Anterior cingulate cortex (tissue), 58 donors: ENCODE results near the gene CRACR2A.

Source experiments
- DNase-seq, 58 donors: peaks; one replicate each; lab custom pipeline; 2025; lab: John Stamatoyannopoulos, UW

Gene CRACR2A

DNA sequence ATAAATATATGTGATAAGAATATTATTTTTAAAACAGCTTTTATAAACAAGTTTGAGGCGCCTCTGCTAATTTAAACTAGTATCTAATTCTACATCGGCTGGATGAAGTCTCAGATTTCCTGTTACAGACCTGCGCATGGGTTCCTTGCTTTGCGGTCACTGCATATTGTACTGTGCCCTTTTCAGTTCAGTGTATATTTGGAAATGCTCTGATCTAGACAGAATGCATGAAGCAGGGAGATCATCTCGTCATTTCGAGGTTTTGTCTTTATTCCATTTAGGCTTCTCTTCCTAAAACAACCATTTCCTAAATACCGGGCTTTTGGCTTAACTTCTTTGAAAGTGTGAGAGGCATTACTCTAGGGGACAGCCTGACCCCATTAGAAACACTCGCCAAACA is 25.6 kb downstream of the CRACR2A start:
- DNase-seq: no peak

DNA sequence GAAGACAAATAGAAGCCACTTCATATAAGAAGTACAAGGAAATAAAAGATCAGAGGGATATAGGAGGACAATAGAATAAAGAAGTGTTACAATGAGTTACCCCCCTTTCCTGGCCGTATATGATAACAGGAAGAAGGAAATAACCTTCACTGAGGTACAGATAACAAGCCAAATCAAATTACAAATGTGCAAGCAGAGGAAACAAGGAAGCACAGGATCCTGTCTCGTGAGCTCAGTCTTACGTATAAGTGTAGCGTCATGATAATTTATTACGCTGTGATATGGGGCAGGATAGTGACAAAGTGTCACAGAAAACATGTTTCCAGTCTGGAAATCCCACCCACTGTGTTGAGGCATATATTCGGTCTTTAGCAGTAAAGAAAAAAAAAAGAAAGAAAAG is 26.5 kb downstream of the CRACR2A start:
- DNase-seq: no peak

DNA sequence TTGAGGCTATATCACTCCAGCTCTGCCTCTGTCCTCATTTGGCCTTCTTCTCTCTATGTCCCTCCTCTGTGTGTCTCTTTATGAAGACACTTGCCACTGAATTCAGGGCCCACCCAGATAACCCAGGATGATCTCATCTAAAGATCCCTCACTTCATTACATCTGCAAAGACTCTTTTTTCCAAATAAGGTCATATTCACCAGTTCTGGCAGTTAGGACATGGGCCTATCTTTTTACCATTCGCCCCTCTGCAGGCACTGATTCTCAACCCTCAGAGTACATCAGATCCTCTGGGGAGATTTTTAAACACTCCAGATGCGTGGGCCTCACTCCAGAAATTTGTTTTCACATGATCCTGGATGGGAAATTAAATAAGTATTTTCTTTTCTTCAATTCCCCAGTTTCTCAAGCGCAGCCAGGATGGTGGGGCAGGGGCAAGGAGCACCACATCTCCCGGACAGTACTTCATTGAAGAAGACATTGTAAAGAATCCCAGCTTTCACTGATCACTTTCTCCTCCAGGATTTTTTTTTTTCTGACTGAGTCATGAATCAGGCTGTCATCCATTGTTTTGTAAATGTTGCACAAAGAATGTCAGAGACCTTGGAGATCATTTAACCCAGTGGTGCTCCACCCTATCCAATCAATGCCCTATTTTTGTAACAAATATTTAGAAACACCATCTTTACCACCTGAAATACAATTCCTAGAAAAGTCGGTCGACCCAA is 27.4 kb downstream of the CRACR2A start:
- DNase-seq: no peak

DNA sequence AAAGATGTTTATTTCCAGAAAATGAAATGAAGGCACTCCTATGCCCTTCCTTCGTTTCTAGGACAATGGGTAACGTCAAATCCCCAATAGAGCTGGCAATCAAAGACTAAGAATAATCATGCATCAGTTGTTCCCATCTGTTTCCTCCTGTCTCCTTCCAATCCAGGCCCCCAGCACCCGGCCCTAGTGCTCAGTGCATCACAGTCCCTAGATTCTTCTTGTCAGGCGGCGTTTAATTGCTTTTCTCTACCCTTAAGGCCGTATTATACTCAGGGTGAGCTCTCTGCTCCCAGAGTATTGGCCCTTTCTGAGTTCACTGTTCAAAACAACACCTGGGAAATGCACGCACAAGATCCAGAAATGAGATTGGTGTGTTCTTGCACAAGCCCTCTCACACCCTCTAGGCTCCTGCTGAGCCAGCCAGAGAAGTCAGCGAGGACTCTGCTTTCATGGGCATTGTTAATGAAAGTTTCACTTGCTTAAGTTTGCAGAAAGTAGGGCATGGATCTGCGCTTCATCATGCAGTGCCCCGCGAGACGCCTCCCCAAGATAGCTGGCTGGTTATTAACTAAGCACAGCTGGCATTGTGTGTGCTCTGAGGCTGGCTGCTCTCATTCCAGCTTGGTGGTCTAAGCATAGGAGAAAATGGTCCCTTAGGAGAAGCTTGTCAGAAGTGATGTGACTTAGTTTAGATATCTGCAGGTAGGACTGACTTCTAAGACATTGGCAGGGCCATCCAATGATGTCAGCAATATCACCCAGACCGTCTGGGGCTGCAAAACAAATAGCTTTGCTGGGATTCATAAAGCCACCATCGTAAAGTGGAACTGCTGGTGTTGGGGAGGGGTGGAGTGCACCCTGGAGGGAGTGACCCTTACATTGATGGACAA is 28.7 kb downstream of the CRACR2A start:
- DNase-seq: no peak

DNA sequence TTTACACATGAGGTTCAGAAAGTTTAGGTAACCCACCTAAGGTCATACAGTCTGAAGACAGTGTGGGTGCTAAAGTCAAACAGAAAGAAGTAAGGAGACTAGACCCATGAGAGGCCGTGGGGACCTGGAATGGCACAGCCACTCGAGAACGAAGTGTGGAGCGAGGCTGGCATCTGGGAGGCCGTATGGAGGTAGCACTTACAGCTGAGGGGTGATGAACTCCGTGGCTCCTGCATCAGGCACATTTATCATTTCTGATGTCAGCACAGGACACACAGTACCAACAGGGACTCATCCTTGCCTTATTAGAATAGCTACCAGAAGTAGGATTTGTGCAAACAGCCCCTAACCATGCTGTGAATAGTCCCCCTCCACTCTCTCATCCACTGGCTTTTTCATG is 30.5 kb downstream of the CRACR2A start:
- no peak for DNase-seq

DNA sequence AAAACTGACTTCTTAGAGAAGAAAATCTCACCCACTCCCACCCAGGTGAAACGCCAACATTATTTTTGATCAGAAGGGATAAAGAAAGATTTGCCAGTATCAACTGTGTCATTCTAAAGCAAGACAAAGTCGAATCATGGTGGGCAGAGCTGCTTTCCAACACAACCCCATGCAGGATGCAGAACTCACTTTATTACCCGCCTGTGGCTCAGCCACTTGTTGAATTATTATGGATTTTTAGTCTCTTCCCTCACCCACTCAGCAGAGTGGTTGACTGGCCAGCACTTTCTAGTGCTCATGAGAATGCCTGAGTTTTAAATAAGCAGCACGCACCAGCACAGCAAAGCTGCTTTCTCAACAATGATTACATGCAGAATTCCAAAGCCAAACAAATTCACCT is 32.1 kb downstream of the CRACR2A start:
- DNase-seq: no peak

DNA sequence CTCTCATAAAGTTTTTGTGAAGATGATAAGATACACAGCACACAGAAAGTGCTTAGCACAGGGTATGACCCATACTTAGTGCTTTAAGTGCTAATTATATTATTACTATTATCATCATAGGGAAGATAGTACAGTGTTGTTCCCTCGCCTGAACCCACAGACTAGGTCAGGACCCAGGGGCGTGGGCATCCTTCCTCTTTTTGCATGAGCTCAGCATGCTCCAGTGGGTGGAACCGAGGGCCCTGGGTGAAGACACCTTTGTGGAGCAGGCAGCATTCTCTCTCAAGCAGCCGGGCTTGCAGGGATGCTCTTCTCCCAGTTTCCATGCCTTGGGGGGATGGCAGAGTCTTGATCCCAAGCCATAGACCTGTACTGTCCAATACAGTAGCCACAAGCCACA is 34.8 kb downstream of the CRACR2A start:
- DNase-seq: no peak

DNA sequence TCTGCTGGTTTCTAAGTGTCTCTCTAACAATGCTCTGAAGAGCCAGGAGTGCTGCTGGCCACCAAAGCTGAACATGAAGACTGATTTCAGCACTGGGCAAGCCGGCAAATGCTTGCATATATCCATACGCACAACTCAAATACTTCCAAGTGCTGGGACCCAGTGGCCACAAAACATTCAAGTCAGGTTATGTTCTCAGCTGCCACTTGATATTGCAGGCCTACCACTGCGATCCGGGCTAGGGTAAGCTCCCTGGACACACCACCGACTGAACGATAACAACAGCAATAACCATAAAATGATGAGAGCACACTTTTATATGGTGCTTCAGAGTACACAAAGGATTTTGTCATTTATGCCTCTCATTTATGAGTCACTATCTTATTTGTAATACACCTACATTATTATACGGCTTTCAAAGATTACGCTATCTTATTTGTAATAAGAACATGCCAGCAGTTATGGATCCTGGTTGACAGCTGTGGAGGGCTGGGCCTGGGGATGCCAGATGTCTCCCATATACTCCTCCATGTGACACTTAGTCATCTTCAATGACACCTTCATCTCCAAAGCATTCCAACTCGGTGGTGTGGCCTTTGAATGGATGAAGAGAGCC is 35.5 kb downstream of the CRACR2A start:
- no peak for DNase-seq

DNA sequence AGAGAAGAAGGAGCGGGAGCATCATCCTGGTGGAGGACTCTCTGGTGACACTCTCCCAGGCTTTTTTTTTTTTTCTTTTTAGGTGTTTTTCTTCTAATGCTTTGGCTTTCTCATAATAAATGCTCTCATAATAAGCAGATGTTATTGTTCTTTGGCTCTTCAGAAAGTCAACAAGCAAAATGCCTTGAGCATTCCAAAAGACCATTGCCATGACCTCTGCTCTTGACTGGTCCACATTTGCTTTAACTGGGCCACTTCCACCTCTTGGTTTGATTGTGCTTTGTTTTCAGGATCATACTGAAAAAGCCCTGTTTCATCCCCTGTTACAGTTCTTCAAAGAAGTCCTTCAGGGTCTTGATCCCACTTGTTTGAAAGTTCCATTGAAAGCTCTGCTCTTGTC is 36.9 kb downstream of the CRACR2A start:
- DNase-seq: no peak

DNA sequence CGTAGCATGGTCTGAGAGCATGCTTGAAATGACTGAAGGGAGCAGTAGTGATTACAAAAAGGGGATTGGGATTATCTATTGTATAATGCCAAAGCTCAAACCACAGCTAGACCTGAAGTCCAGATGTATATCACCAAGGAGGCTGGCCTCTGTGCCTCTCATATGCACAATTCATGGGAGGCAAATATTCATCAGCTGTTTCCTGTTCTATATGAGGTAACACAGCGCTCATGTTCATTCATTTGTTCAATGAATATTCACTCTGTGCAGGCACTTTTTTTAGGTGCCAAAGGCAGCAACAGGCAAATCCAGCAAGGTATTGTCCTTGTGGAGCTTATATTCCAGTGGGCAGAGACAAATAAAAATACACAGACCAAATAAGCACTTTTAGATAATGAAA is 39.0 kb downstream of the CRACR2A start:
- DNase-seq: no peak

DNA sequence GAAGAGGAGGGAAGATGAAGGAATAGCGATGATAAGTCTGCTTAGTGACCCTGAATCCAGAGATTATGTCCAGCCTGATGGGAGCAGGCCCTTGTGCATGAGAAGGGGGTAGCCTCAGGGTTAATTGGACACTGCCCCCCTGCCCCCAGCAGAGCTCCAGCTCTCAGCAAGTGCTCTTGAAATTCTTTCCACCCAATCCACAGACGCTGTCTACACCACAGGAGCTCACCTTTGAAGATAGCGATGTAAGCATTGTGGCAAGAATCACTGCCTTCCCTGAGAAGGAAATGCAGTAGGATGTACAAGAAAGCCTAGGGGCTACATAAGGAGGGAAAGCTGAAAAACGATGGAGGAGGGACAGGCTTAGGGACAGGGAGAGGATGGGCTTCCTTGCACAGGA is 39.4 kb downstream of the CRACR2A start:
- no peak for DNase-seq

DNA sequence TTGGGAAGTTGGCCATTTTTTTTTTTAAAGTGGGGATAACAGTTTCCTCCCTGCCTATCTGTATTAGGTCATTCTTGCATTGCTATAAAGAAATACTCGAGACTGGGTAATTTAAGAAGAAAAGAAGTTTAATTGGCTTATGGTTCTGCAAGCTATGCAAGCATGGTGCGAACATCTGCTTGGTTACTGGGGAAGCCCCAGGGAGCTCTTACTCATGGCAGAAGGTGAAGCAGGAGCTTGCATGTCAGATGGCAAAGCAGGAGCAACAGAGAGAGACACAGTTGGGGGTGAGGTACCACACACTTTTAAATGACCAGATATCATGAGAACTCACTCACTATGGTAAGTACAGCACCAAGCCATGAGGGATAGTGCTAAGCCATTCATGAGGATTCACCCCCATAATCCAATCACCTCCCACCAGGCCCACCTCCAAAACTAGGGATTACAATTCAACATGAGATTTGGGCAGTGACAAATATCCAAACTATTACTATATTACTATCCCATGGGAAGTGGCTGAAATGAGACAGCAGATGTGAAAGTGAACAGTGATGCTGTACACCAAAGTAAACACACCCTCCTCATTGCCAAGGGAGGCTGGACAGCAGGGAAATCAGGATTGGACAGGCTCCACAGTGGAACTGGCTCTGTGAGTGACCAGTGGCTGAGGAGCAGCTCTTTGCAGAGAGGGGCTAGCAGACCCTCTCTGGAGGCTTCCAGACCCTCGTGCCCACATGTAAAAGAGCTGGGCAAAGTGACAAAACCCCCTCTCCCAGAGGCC is 40.5 kb downstream of the CRACR2A start:
- DNase-seq: no peak

DNA sequence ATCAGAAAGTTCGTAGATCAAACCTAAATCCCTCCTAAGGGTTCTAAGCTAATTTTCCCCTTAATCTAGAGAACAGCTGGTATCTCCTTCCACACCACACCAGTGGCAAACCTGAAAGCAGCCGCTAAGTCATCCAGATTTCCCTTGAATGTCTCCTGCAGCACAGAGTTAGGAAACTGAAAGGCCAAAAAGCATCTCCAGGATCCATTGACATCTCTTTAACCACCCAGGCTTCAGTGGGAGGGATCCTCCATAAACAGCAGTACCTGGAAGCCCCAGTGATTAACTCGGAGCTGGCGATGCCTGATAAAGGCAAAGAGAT is 47.6 kb downstream of the CRACR2A start:
- DNase-seq: no peak

DNA sequence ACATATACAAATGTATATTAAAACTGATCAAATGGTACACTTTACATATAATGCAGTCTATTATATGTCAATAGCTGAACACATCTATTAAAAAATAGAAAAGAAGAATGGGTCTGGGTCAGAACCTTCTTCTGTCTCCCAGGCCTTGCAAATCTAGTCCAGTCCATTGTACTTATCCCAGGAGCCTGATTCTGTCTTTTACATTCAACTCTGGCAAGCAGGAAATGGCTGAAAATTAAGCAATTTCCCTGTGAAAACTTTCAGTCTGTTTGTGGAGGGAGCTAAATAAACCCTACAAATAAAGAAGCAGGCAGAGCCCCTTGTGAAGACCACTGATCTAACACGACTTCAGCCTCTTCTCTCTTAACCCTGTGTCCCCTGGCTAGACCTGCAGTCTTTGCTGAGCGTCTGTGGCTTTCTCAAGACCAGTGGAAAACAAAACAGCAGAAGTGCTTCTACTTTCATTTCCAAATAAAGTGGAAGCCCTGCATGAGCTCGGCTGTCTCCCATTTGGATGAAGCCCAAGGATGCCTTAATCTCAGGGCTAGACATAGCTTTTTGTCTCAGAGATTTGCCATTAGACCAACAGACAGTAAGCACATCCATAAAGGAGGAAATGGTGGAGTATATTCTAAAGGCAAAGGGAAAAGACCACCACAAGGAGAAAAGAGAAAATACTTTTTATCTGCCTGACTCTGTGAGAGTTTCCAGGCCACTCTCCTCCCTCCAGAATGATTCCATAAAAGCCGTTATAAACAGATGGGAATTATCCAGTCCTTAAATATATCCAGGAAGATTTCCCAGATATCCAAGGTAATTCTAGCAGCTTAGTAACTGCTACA is 48.2 kb downstream of the CRACR2A start:
- no peak for DNase-seq

DNA sequence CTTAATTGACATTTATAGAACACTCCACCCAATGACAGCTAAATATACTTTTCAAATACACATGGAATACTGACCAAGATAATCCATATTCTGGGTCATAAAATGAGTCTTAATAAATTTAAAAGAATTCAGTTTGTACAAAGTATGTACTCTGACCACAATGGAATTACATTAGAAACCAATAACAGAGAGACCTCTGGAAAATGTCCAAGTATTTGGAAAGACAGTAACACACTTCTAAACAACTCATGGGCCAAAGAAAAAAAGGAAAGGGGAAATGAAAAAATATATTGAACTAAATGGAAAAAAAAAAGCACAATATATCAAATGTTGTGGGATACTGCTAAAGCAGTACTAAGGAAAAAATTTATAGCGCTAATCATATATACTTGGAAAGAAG is 52.0 kb downstream of the CRACR2A start:
- no peak for DNase-seq

DNA sequence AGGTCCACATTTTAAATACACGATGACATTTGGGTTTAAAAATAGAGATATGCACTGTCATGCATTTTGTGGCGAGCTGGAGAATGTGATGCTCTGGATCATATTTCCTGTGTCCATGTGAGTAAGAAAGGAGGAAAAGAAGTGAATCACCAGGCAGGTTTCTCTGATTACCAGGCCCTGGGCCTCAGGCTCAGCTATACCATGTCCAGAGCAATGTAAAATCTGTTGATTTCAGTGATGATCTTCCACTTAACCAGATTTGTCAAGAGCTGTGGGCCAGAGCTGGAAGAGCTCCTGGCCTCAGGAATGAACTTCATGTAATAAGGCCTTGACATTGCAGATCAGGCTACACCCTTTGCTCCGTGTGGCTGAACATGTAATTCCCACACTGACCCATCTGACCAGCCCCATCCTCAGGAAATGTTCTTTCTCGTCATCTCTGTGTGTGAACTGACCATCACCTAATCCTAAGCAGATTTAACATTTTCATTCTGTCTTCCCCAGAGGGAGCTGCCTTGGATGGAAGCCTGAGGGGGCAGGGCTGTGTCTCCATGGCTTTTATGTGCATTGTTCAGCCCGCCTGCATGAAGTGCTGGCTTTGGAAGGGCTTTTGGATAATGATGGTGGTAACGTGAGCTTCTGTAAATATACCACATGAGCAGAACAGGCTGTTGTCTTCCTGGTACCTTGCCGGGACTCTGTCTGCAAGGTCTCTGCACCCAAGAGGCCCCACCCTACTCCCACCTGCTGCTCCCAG is 54.5 kb downstream of the CRACR2A start:
- DNase-seq: no peak

DNA sequence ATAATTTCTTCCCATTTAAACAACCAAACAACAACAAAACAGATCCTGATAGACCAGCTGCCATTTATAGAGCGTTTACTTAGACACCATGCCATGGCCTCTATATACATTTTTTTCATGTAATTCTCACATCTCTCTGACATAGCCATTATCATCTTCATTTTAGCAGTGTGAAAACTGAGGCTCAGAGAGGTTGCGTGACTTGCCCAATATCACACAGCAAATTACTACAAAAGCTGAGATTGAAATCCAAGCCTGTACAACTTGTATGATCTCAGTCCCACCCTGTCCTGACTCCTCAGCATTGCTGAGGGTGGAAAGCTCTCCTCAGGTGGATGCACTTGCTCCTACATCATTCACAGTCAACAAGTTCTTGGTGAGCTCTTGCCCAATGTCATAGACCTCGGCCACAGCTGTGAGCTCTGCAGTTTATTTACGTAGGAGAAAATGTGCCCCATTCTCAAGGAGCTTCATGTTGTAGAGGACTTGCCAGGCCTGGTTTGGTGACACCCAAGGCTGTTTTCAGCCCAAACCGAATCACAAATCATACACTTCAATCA is 55.5 kb downstream of the CRACR2A start:
- no peak for DNase-seq

DNA sequence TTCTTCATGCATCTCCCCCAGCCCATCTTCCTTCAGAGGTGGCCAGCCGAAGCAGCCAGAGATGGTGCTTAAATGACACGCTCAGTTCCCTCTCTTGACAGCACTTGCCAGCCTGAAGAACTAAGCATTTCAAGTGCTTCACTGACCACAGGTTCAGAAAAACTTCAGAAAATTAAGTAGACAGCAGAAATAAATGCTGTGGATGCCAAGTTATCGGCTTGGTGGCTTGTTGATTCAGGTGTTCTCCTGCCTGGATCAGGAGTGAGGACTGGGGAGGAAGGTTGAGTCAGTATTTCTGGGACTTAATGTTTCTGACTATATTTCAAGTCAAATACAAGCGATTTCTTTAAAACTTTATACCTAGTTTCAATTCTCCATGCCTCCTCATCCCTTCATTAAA is 58.2 kb downstream of the CRACR2A start:
- no peak for DNase-seq
